ENCODE results near the gene BEAN1.
"Not testable (repeated sequence)": the region's sequence is repeated elsewhere in the genome, so short reads cannot be mapped to it uniquely, and the experiment has no call there.

The BEAN1 gene

GRCh38 chr16:66446737-66447136 is 19.6 kb downstream of the BEAN1 start:
- H3K4me3 ChIP-seq (ENCODE audit: low read depth, low read length) = no peak overlapping the region
- no peak for TF ChIP-seq CTCF (IDR thresholded peaks at IDR 0.05; ENCODE audit: low read depth, low read length)
- in situ Hi-C loops (cut with HindIII; ENCODE audit: low sequenced_read_pairs) = no loop called here
- no peak for DNase-seq (ENCODE audit: low read depth, low spot score)

DNA sequence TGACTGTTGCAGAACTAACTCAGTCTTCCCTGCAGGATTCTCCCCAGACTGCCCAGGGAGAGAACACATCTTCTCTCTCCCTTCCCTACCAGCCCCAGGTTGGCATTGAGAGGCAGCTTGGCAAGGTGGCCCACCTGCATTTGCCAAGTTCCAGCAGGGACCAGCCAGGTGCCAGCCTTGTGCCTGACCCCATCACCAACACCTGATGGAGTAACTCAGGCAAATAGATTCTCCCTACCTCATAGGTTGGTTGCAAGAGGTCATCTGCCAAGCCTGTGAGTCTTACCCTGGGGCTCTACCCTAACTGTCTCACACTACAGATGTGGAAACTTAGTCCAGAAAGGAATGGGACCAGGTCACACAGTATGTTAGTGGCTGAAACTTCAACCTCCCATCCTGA is 20.4 kb downstream of the BEAN1 start:
- no peak for DNase-seq (ENCODE audit: low read depth, low spot score)
- H3K4me3 ChIP-seq (ENCODE audit: low read depth, low read length) = no peak overlapping the region
- in situ Hi-C loops (cut with HindIII; ENCODE audit: low sequenced_read_pairs) = no loop called here
- no peak for TF ChIP-seq CTCF (IDR thresholded peaks at IDR 0.05; ENCODE audit: low read depth, low read length)

GRCh38 chr16:66451548-66451947 is 24.5 kb downstream of the BEAN1 start:
- no peak for TF ChIP-seq CTCF (IDR thresholded peaks at IDR 0.05; ENCODE audit: low read depth, low read length)
- in situ Hi-C loops (cut with HindIII; ENCODE audit: low sequenced_read_pairs) = no loop called here
- DNase-seq (ENCODE audit: low read depth, low spot score) = no peak
- no peak overlapping the region for H3K4me3 ChIP-seq (ENCODE audit: low read depth, low read length)

GRCh38 chr16:66453230-66453629 is 26.1 kb downstream of the BEAN1 start:
- in situ Hi-C loops (cut with HindIII; ENCODE audit: low sequenced_read_pairs); H3K4me3 ChIP-seq (ENCODE audit: low read depth, low read length); DNase-seq (ENCODE audit: low read depth, low spot score): not testable (repeated sequence)

DNA sequence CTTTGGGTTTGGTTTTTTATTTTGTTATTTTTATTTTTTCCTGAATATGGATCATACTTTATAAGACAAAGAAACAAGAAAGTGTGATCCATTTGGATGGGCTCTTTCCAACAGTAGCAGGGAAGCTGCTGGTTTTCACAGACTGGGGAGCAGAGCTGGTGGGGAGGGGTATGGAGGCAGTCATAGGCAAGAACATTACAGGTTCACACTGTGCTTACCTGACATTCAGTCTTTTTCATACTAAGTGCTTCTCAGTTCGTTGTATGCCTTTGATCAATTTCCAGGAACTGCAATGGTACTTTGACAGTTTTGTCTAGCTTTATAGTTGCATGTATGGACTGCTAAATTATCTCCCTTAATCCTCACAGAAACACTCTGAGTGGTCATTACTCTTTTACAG is 27.7 kb downstream of the BEAN1 start:
- no peak overlapping the region for H3K4me3 ChIP-seq (ENCODE audit: low read depth, low read length)
- TF ChIP-seq CTCF (IDR thresholded peaks at IDR 0.05; ENCODE audit: low read depth, low read length) = no peak
- in situ Hi-C loops (cut with HindIII; ENCODE audit: low sequenced_read_pairs) = no loop called here
- no peak for DNase-seq (ENCODE audit: low read depth, low spot score)

DNA sequence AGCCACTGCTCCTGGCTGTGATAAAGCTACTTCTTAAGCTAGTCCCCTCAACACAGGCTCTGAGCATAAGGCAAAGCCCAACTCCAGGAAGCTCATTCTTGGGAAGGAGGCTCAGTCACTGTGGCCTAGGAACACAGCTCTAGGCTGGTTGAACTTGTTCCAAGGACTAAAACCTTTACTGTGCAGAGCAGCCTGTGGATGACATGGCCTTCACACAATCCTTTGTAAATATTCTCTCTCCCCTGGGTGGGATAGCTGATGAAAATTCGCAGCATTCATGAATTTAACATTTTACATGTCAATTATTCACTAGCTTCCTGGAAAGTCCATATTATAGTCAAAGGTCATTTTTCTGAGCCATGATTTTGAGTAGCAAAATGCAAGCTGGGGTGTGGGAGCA is 28.9 kb downstream of the BEAN1 start:
- no peak for DNase-seq (ENCODE audit: low read depth, low spot score)
- in situ Hi-C loops (cut with HindIII; ENCODE audit: low sequenced_read_pairs) = no loop called here
- no peak overlapping the region for H3K4me3 ChIP-seq (ENCODE audit: low read depth, low read length)
- no peak for TF ChIP-seq CTCF (IDR thresholded peaks at IDR 0.05; ENCODE audit: low read depth, low read length)

DNA sequence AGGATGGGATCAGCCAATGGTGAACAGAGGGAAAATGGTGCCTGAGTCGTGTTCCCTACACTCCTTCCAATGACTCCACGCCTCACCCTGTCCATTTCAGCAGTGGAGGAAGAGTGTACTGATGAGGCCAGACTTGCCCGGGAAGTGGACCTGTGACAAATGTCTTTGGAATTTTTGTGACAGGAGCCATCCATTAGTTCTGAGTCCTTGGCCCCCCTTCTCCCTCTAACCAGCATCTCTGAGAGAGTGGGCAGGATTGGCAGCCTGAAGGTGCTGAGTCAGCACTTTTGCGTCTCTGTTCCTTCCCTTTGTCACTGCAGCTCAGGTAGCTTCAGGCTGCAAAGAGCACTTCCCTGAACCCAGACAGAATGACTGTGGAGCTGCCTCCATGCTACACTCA is 30.8 kb downstream of the BEAN1 start:
- in situ Hi-C loops (cut with HindIII; ENCODE audit: low sequenced_read_pairs) = no loop called here
- no peak for TF ChIP-seq CTCF (IDR thresholded peaks at IDR 0.05; ENCODE audit: low read depth, low read length)
- DNase-seq (ENCODE audit: low read depth, low spot score) = no peak
- H3K4me3 ChIP-seq (ENCODE audit: low read depth, low read length) = no peak overlapping the region
